GM21528 (cell line): Measurements from ENCODE around the gene RPS6KA2.

Source experiments
- ATAC-seq: cut with Tn5 transposase; IDR thresholded peaks from one replicate; pipeline ENCODE4 v1.9.1; 2021; ENCODE audit warnings: mild to moderate bottlenecking, moderate library complexity; ENCODE audit not compliant: unreplicated experiment, low FRiP score

RPS6KA2 gene

GRCh38 chr6:166559662-166560061, 67.4 kb downstream of the RPS6KA2 start:
- ATAC-seq = no peak

- no peak for ATAC-seq
Measured at GRCh38 chr6:166559211-166559610, 67.8 kb downstream of the RPS6KA2 start.

- ATAC-seq = no peak
Measured at GRCh38 chr6:166558156-166559005, 68.7 kb downstream of the RPS6KA2 start.

- no peak for ATAC-seq
Measured at GRCh38 chr6:166556863-166557322, 70.2 kb downstream of the RPS6KA2 start.

- no peak for ATAC-seq
Measured at GRCh38 chr6:166556336-166556735, 70.7 kb downstream of the RPS6KA2 start.

- no peak for ATAC-seq
Measured at GRCh38 chr6:166555086-166555485, 72.0 kb downstream of the RPS6KA2 start.

- no peak for ATAC-seq
Measured at GRCh38 chr6:166554316-166554715, 72.7 kb downstream of the RPS6KA2 start.

- ATAC-seq = no peak
Measured at GRCh38 chr6:166553563-166554271, 73.3 kb downstream of the RPS6KA2 start.

GRCh38 chr6:166552600-166552999, 74.5 kb downstream of the RPS6KA2 start:
- ATAC-seq = no peak

GRCh38 chr6:166551754-166552495, 75.1 kb downstream of the RPS6KA2 start:
- no peak for ATAC-seq

GRCh38 chr6:166546653-166547052, 80.4 kb downstream of the RPS6KA2 start:
- no peak for ATAC-seq

- no peak for ATAC-seq
Measured at GRCh38 chr6:166545156-166546034, 81.7 kb downstream of the RPS6KA2 start.

GRCh38 chr6:166544296-166544605, 82.8 kb downstream of the RPS6KA2 start:
- ATAC-seq = no peak

- no peak for ATAC-seq
Measured at GRCh38 chr6:166543603-166544295, 83.3 kb downstream of the RPS6KA2 start.

GRCh38 chr6:166542580-166542912, 84.5 kb downstream of the RPS6KA2 start:
- ATAC-seq = no peak

- ATAC-seq = no peak
Measured at GRCh38 chr6:166541876-166542579, 85.0 kb downstream of the RPS6KA2 start.

- peak; percentile 31 for ATAC-seq
Measured at GRCh38 chr6:166541366-166541765, 85.7 kb downstream of the RPS6KA2 start.

GRCh38 chr6:166540631-166541331, 86.3 kb downstream of the RPS6KA2 start:
- ATAC-seq = peak; percentile 96

GRCh38 chr6:166539543-166539942, 87.5 kb downstream of the RPS6KA2 start:
- no peak for ATAC-seq
